ENCODE measurements around the gene CHTF18. TPM values are rescaled to one million over a fixed set of nuclear protein-coding genes. Genes with fewer than 3 reads are reported as not detected.

The CHTF18 gene
- total RNA-seq, 1 donor: 20.0 TPM

- no peak for TF ChIP-seq CTCF (IDR thresholded peaks at IDR 0.05; ENCODE audit: insufficient read depth, low read length)
- no peak for DNase-seq (ENCODE audit: low read depth)
- no peak overlapping the region for H3K4me3 ChIP-seq (ENCODE audit: low read depth, low read length)
Observed at GRCh38 chr16:776824-777223, 11.6 kb upstream of the CHTF18 start.

- DNase-seq (ENCODE audit: low read depth): no peak
- no peak for TF ChIP-seq CTCF (IDR thresholded peaks at IDR 0.05; ENCODE audit: insufficient read depth, low read length)
- H3K4me3 ChIP-seq (ENCODE audit: low read depth, low read length): no peak overlapping the region
Observed at GRCh38 chr16:777826-778225, 10.6 kb upstream of the CHTF18 start.

GRCh38 chr16:778447-778846, 10.0 kb upstream of the CHTF18 start:
- DNase-seq (ENCODE audit: low read depth): no peak
- no peak for TF ChIP-seq CTCF (IDR thresholded peaks at IDR 0.05; ENCODE audit: insufficient read depth, low read length)
- H3K4me3 ChIP-seq (ENCODE audit: low read depth, low read length): no peak overlapping the region

GRCh38 chr16:778909-779527, 9.4 kb upstream of the CHTF18 start:
- TF ChIP-seq CTCF (IDR thresholded peaks at IDR 0.05; ENCODE audit: insufficient read depth, low read length): no peak
- no peak overlapping the region for H3K4me3 ChIP-seq (ENCODE audit: low read depth, low read length)
- no peak for DNase-seq (ENCODE audit: low read depth)

- no peak for DNase-seq (ENCODE audit: low read depth)
- H3K4me3 ChIP-seq (ENCODE audit: low read depth, low read length): no peak overlapping the region
- TF ChIP-seq CTCF (IDR thresholded peaks at IDR 0.05; ENCODE audit: insufficient read depth, low read length): no peak
Observed at GRCh38 chr16:779561-779960, 8.9 kb upstream of the CHTF18 start.

GRCh38 chr16:780296-780695, 8.1 kb upstream of the CHTF18 start:
- no peak for TF ChIP-seq CTCF (IDR thresholded peaks at IDR 0.05; ENCODE audit: insufficient read depth, low read length)
- DNase-seq (ENCODE audit: low read depth): no peak

More at GRCh38 chr16:780296-780695, 8.1 kb upstream of the CHTF18 start:
- no peak overlapping the region for H3K4me3 ChIP-seq (ENCODE audit: low read depth, low read length)

Measured in fibroblast of the aortic adventitia (primary cell).